Endothelial cell of umbilical vein (primary cell): ENCODE results near the gene KIAA1549. TPM values are rescaled to one million over a fixed set of nuclear protein-coding genes. Genes with fewer than 3 reads are reported as not detected.

Experiments
- BruUV-seq: library from RNA; stranded (reverse); fragments of 400-500 nt; replicated peaks from 2 replicates; lab custom pipeline; 2021; lab: Mats Ljungman, UMichigan
- CTCF ChIA-PET: fragments of 300-600, 350-600 bp; sonication (Branson Sonifier 250); formaldehyde crosslinking; loops from one replicate; lab custom pipeline; 2021; ENCODE audit warnings: antibody characterized with exemption, inconsistent platforms; lab: Charles Lee
- POLR2A ChIA-PET: fragments of 300-600, 350-600 bp; sonication (Branson Sonifier 250); formaldehyde crosslinking; loops from one replicate; lab custom pipeline; 2021; ENCODE audit warnings: antibody characterized with exemption, inconsistent platforms; lab: Charles Lee
- DNase-seq: peaks from one replicate; pipeline ENCODE4 v3.0.0-alpha.2; 2011; ENCODE audit warnings: low read depth, low spot score
- FAIRE-seq: peaks from 2 replicates; lab custom pipeline; 2011; peaks lifted over from hg19 to GRCh38; lab: Jason Lieb, UNC
- H2AFZ ChIP-seq: 2 replicates; pipeline ENCODE4 v1.6.0; 2012; ENCODE audit warnings: low read depth, low read length, control low read depth, inconsistent platforms
- H3K27ac ChIP-seq: 2 replicates; pipeline ENCODE4 v1.5.1; 2011; ENCODE audit warnings: low read depth, mild to moderate bottlenecking, control low read depth, low read length, moderate library complexity; ENCODE audit not compliant: insufficient read depth
- H3K27me3 ChIP-seq, 2 experiments: 2 replicates each; pipeline versions ENCODE4 v1.6.0 to v1.6.1; 2011; ENCODE audit warnings: low read length in 2 of 2, mixed read lengths in 1 of 2; ENCODE audit not compliant: control insufficient read depth in 2 of 2, insufficient read depth in 2 of 2
- H3K36me3 ChIP-seq, 2 experiments: 2 replicates in 1 of 2; 3 replicates in 1 of 2; pipeline ENCODE4 v1.5.1; 2011; ENCODE audit warnings: low read length in 2 of 2, mild to moderate bottlenecking in 1 of 2, moderate library complexity in 1 of 2; ENCODE audit not compliant: control insufficient read depth in 2 of 2, insufficient read depth in 2 of 2; ENCODE audit errors: extremely low read depth in 1 of 2
- H3K4me1 ChIP-seq: 3 replicates; pipeline ENCODE4 v1.5.1; 2011; ENCODE audit warnings: mild to moderate bottlenecking, low read length; ENCODE audit not compliant: control insufficient read depth, insufficient read depth; ENCODE audit errors: extremely low read depth
- H3K4me2 ChIP-seq: 2 replicates; pipeline ENCODE4 v1.6.1; 2011; ENCODE audit warnings: low read length, control low read depth, mixed read lengths; ENCODE audit not compliant: insufficient read depth
- H3K4me3 ChIP-seq, 3 experiments: fragments of 200-600 bp in 1 of 3; sonication (generic), shearing (Covaris generic) in 1 of 3; replicated peaks in 1 of 3; 2 replicates each; pipeline ENCODE4 v1.5.1; 2011 to 2016; ENCODE audit warnings: control low read depth in 3 of 3, low read length in 3 of 3, mild to moderate bottlenecking in 2 of 3, inconsistent platforms in 1 of 3, low read depth in 1 of 3, moderate library complexity in 1 of 3; ENCODE audit not compliant: insufficient read depth in 1 of 3
- H3K79me2 ChIP-seq: 2 replicates; pipeline ENCODE4 v1.6.0; 2012; ENCODE audit warnings: low read length, inconsistent platforms; ENCODE audit not compliant: control insufficient read depth, insufficient read depth
- H3K9ac ChIP-seq: replicated peaks from 2 replicates; pipeline ENCODE3; 2011; ENCODE audit warnings: low read length, control low read depth; ENCODE audit not compliant: insufficient read depth; ENCODE audit errors: extremely low read depth
- H3K9me1 ChIP-seq: replicated peaks from 3 replicates; pipeline ENCODE4 v1.6.0; 2011; ENCODE audit warnings: mild to moderate bottlenecking, low read length; ENCODE audit not compliant: control insufficient read depth, insufficient read depth; ENCODE audit errors: extremely low read depth
- H3K9me3 ChIP-seq: replicated peaks from 2 replicates; pipeline ENCODE4 v1.5.1; 2012; ENCODE audit warnings: low read length, inconsistent platforms; ENCODE audit not compliant: control insufficient read depth, insufficient read depth
- H4K20me1 ChIP-seq: replicated peaks from 2 replicates; pipeline ENCODE3; 2011; ENCODE audit warnings: mild to moderate bottlenecking, low read length; ENCODE audit not compliant: control insufficient read depth, insufficient read depth; ENCODE audit errors: extremely low read depth
- CTCF ChIP-seq, 2 donors: IDR thresholded peaks; 1 replicate in 1 of 2; 2 replicates in 1 of 2; pipeline ENCODE4 v1.5.1; 2011; ENCODE audit warnings: low read length in 2 of 2, mild to moderate bottlenecking in 2 of 2, moderate library complexity in 2 of 2, control low read depth in 1 of 2, inconsistent platforms in 1 of 2, low read depth in 1 of 2; ENCODE audit not compliant: insufficient read depth in 1 of 2; ENCODE audit errors: extremely low read depth in 1 of 2
- EZH2 ChIP-seq: IDR thresholded peaks from 2 replicates; pipeline ENCODE4 v1.6.1; 2012; ENCODE audit warnings: borderline replicate concordance, low read depth, mild to moderate bottlenecking, moderate library complexity, low read length, inconsistent platforms; ENCODE audit not compliant: severe bottlenecking
- FOS ChIP-seq: IDR thresholded peaks from 2 replicates; pipeline ENCODE4 v1.6.1; 2011; ENCODE audit warnings: mild to moderate bottlenecking, low read length, moderate library complexity, borderline replicate concordance; ENCODE audit not compliant: insufficient read depth
- GATA2 ChIP-seq: IDR thresholded peaks from 2 replicates; pipeline ENCODE4 v1.7.0; 2011; ENCODE audit warnings: low read depth, mild to moderate bottlenecking, moderate library complexity, mixed read lengths, low read length; ENCODE audit not compliant: insufficient read length, insufficient read depth
- JUN ChIP-seq: IDR thresholded peaks from 2 replicates; pipeline ENCODE4 v1.6.1; 2011; ENCODE audit warnings: borderline replicate concordance, low read depth; ENCODE audit not compliant: insufficient read length, insufficient read depth
- MAX ChIP-seq: IDR thresholded peaks from 2 replicates; pipeline ENCODE4 v1.6.1; 2011; ENCODE audit not compliant: insufficient read depth, insufficient read length
- MYC ChIP-seq: IDR thresholded peaks from one replicate; pipeline ENCODE4 v1.6.1; 2011; ENCODE audit warnings: mild to moderate bottlenecking, low read depth, low read length
- POLR2A ChIP-seq: IDR thresholded peaks from 2 replicates; pipeline ENCODE4 v1.6.1; 2012; ENCODE audit warnings: low read depth, mild to moderate bottlenecking, control low read depth, low read length
- POLR2AphosphoS5 ChIP-seq: IDR thresholded peaks from 2 replicates; pipeline ENCODE4 v1.6.1; 2012; ENCODE audit warnings: low read depth, mild to moderate bottlenecking, control low read depth, low read length, moderate library complexity; ENCODE audit not compliant: insufficient read depth
- dilution Hi-C: fragments of 300-500 bp; cut with MboI; formaldehyde crosslinking; loops from one replicate; pipeline ENCODE4 v1.15.0; 2019; ENCODE audit warnings: low sequenced_read_pairs; ENCODE audit not compliant: extremely low pct_ligation_motif_present
- intact Hi-C: fragments of 100-400 bp; cut with micrococcal nuclease; formaldehyde crosslinking; loops from one replicate; pipeline ENCODE4 v1.10.0; 2022
- polyA plus RNA-seq, 4 experiments: library from polyadenylated mRNA; depleted of rRNA in 3 of 4; stranded (reverse) in 3 of 4; unstranded in 1 of 4; fragments of >200 nt; gene quantifications; 2 replicates each; pipeline versions ENCODE4 v1.2.1 to v1.2.3, GENCODE V29; 2011 to 2012; ENCODE audit warnings: missing spikeins in 1 of 4
- total RNA-seq: library from RNA; stranded (reverse); gene quantifications from 2 replicates; pipeline ENCODE4 v1.2.3, GENCODE V29; 2021

KIAA1549 gene
- total and polyA plus RNA-seq, 2 donors (not counting 3 experiments of a cell fraction or from before 2014, with no cell fraction given), result 4.6 to 10.9 TPM

- no peak overlapping the region for H3K27ac ChIP-seq
- intact Hi-C loops, result no loop called here
- FAIRE-seq, result no peak
- H2AFZ ChIP-seq, result no peak overlapping the region
- ChIA-PET CTCF (interaction anchor here (2.8 kb wide), 1 partner anchor 101 kb away, joined by 12 read pairs; no protein-coding TSS in a partner anchor), POLR2A (no interaction called here)
- BruUV-seq, result no TSS peak
- peaks cover 3% of the 10 kb centered on the region for H3K9me3 ChIP-seq
- H3K79me2 ChIP-seq, result no peaks in the 10 kb centered on the region
- dilution Hi-C loops, result no loop called here
- H4K20me1 ChIP-seq, result no peaks in the 10 kb centered on the region
- peaks cover 7 to 8% of the 10 kb centered on the region in 2 experiments for H3K27me3 ChIP-seq
- DNase-seq, result no peak
- no peaks in the 10 kb centered on the region for H3K36me3 ChIP-seq
- H3K4me2 ChIP-seq, result no peak overlapping the region
- H3K9ac ChIP-seq, result no peak overlapping the region
- H3K4me3 ChIP-seq, result no peak overlapping the region
- H3K4me1 ChIP-seq, result no peaks in the 10 kb centered on the region
- H3K9me1 ChIP-seq, result no peaks in the 10 kb centered on the region
- no peak for TF ChIP-seq POLR2AphosphoS5
- TF ChIP-seq POLR2A, result no peak
- TF ChIP-seq GATA2, result no peak
- TF ChIP-seq MYC, result no peak
- no peak for TF ChIP-seq JUN
- no peak for TF ChIP-seq MAX
- TF ChIP-seq CTCF (IDR thresholded peaks at IDR 0.05; ENCODE audit: extremely low read depth in 1 of 2, insufficient read depth in 1 of 2, low read depth in 1 of 2, low read length in 2 of 2), result no peak
- TF ChIP-seq EZH2, result no peak
- TF ChIP-seq FOS, result no peak
Observed at GRCh38 chr7:138987686-138988085, 6.5 kb upstream of the KIAA1549 start.
